ENCODE measurements around the gene CSMD2.

- TF ChIP-seq MAX (CRISPR knock-in tag; IDR thresholded peaks at IDR 0.05) (no peak), IRF2 (CRISPR knock-in tag; IDR thresholded peaks at IDR 0.05; ENCODE audit: borderline replicate concordance, low read depth) (no peak), ZNF281 (CRISPR knock-in tag; IDR thresholded peaks at IDR 0.05) (no peak), NFE2L1 (CRISPR knock-in tag; IDR thresholded peaks at IDR 0.05) (no peak), GTF2I (CRISPR knock-in tag; conservative IDR thresholded peaks at IDR 0.05) (no peak), NFYB (CRISPR knock-in tag; conservative IDR thresholded peaks at IDR 0.05; ENCODE audit: low read depth) (no peak), CTCF (IDR thresholded peaks at IDR 0.05) (no peak)
These were observed 648.6 kb downstream of the CSMD2 start for GRCh38 chr1:33516428-33516827.

All from WTC11 (cell line).